Esophagus muscularis mucosa (tissue), 4 donors: Measurements from ENCODE around the gene RAI1.

ENCODE experiments used
- EP300 ChIP-seq: sonication (generic); formaldehyde crosslinking; IDR thresholded peaks from one replicate; pipeline ENCODE4 v1.6.1; 2017; ENCODE audit warnings: antibody characterized with exemption
- POLR2A ChIP-seq: fragments of 450-650 bp; IDR thresholded peaks from one replicate; pipeline ENCODE4 v1.6.1; 2017; ENCODE audit warnings: antibody characterized with exemption, moderate library complexity, mild to moderate bottlenecking, low read depth
- POLR2AphosphoS5 ChIP-seq, 2 donors: sonication (generic); formaldehyde crosslinking; IDR thresholded peaks; one replicate each; pipeline ENCODE4 v1.6.1; 2017; ENCODE audit warnings: antibody characterized with exemption in 2 of 2
- TF ChIP-seq, protein P1 (sequence below), 3 experiments: fragments of 200-600 bp in 2 of 3; fragments of 450-650 bp in 1 of 3; sonication (generic) in 2 of 3; IDR thresholded peaks; one replicate each; pipeline ENCODE4 v1.5.1; 2017 to 2019; ENCODE audit warnings: antibody characterized with exemption in 3 of 3, mild to moderate bottlenecking in 2 of 3, moderate library complexity in 1 of 3

DNA sequence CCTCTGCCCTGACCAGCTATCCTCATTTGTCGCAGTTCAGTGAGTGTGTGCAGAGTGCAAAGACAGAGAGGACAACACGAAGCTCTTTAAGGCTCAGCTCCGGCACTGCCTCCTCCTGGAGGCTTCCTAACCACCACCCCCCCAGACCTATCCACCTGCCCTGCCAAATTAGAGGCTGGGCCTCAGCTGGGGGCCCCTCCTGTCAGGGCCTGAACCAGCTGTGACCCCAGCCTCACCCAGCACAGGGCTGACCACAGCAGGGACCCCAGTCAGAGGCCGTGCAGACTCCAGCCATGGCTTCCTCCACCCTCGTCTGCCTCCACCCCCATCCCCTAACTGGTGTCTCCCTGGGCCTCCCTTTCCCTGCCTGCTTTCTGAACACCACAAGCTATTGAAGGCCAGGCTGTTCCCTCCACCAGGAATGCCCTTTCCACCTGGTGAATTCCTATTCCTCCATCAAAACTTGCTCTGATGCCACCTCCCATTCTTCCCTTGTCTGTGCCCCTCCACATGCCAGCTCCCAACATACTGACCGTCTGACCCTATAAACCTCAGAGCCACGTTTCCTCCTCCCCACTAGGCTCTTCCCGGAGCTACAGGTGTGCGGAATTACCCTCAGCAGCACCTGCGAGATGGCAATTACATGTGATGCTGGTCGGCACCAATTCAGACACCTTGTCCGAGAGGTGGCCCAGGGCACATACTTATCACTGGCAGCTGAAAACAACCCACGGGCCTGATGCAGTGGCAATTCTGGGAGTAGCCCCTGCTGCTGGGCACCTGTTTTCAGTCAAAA is 146.8 kb downstream of the RAI1 start:
- TF ChIP-seq POLR2AphosphoS5 (IDR thresholded peaks at IDR 0.05) (no peak), POLR2A (no peak), EP300 (no peak)
- TF ChIP-seq, protein P1, sequence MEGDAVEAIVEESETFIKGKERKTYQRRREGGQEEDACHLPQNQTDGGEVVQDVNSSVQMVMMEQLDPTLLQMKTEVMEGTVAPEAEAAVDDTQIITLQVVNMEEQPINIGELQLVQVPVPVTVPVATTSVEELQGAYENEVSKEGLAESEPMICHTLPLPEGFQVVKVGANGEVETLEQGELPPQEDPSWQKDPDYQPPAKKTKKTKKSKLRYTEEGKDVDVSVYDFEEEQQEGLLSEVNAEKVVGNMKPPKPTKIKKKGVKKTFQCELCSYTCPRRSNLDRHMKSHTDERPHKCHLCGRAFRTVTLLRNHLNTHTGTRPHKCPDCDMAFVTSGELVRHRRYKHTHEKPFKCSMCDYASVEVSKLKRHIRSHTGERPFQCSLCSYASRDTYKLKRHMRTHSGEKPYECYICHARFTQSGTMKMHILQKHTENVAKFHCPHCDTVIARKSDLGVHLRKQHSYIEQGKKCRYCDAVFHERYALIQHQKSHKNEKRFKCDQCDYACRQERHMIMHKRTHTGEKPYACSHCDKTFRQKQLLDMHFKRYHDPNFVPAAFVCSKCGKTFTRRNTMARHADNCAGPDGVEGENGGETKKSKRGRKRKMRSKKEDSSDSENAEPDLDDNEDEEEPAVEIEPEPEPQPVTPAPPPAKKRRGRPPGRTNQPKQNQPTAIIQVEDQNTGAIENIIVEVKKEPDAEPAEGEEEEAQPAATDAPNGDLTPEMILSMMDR (IDR thresholded peaks at IDR 0.05): no peak
